Nephron progenitor cell (in vitro differentiated cells): ENCODE results near the gene AKR1C2.
"Not testable (repeated sequence)": the region's sequence is repeated elsewhere in the genome, so short reads cannot be mapped to it uniquely, and the experiment has no call there.

Experiments used
- DNase-seq: peaks from one replicate; pipeline ENCODE4 v3.0.0; 2021
- H3K27ac Mint-ChIP-seq: 2 replicates; pipeline ENCODE4 v1.8.0; 2021; ENCODE audit warnings: mild to moderate bottlenecking, moderate library complexity, mixed read lengths
- H3K27me3 Mint-ChIP-seq: 2 replicates; pipeline ENCODE4 v1.8.0; 2021; ENCODE audit warnings: mild to moderate bottlenecking, low read depth, mixed read lengths; ENCODE audit not compliant: poor library complexity
- H3K36me3 Mint-ChIP-seq: 2 replicates; pipeline ENCODE4 v1.8.0; 2021; ENCODE audit warnings: low read depth, mixed read lengths
- H3K4me1 Mint-ChIP-seq: 2 replicates; pipeline ENCODE4 v1.8.0; 2021; ENCODE audit warnings: mixed read lengths
- H3K4me3 Mint-ChIP-seq: 2 replicates; pipeline ENCODE4 v1.8.0; 2021; ENCODE audit warnings: mild to moderate bottlenecking, moderate library complexity, mixed read lengths
- H3K9me3 Mint-ChIP-seq: 2 replicates; pipeline ENCODE4 v1.8.0; 2021; ENCODE audit warnings: mild to moderate bottlenecking, moderate library complexity, mixed read lengths
- CTCF ChIP-seq: fragments of 200-600 bp; sonication (generic); IDR thresholded peaks from 2 replicates; pipeline ENCODE4 v1.5.0; 2021; ENCODE audit warnings: antibody characterized with exemption

AKR1C2 gene

GRCh38 chr10:4941540-4942330 is 61.9 kb downstream of the AKR1C2 start:
- Mint-ChIP-seq H3K27me3 (peaks cover 6% of the 10 kb centered on the region), H3K4me1 (peaks cover 12% of the 10 kb centered on the region), H3K27ac (no peak overlapping the region), H3K4me3 (no peak overlapping the region), H3K9me3 (peaks cover 14% of the 10 kb centered on the region), H3K36me3 (no peaks in the 10 kb centered on the region)
- DNase-seq: no peak
- no peak for TF ChIP-seq CTCF

GRCh38 chr10:4940909-4941308 is 62.7 kb downstream of the AKR1C2 start:
- H3K4me3 Mint-ChIP-seq, H3K36me3 Mint-ChIP-seq: not testable (repeated sequence)

GRCh38 chr10:4940073-4940428 is 63.6 kb downstream of the AKR1C2 start:
- not testable (repeated sequence) for H3K4me3 Mint-ChIP-seq, DNase-seq, H3K27me3 Mint-ChIP-seq, H3K36me3 Mint-ChIP-seq, H3K27ac Mint-ChIP-seq
- H3K9me3 Mint-ChIP-seq: peaks cover 23% of the 10 kb centered on the region
- peaks cover 12% of the 10 kb centered on the region for H3K4me1 Mint-ChIP-seq

More at GRCh38 chr10:4940909-4941308, 62.7 kb downstream of the AKR1C2 start:
- not testable (repeated sequence) for H3K27ac Mint-ChIP-seq, DNase-seq, H3K27me3 Mint-ChIP-seq
- peaks cover 12% of the 10 kb centered on the region for H3K4me1 Mint-ChIP-seq
- peaks cover 18% of the 10 kb centered on the region for H3K9me3 Mint-ChIP-seq

GRCh38 chr10:4939224-4940072 is 64.2 kb downstream of the AKR1C2 start:
- Mint-ChIP-seq H3K4me1 (peaks cover 12% of the 10 kb centered on the region), H3K9me3 (peaks cover 27% of the 10 kb centered on the region), H3K4me3 (no peak overlapping the region), H3K36me3 (peaks cover 5% of the 10 kb centered on the region), H3K27me3 (peaks cover 4% of the 10 kb centered on the region), H3K27ac (no peak overlapping the region)
- TF ChIP-seq CTCF: no peak
- no peak for DNase-seq
